Measurements from ENCODE around the gene PDSS2. TPM values are rescaled to one million over a fixed set of nuclear protein-coding genes. Genes with fewer than 3 reads are reported as not detected.
"Not testable (repeated sequence)": the region's sequence is repeated elsewhere in the genome, so short reads cannot be mapped to it uniquely, and the experiment has no call there.

PDSS2 gene
- total RNA-seq, 1 donor from 2014 or later: 13.1 TPM

DNA sequence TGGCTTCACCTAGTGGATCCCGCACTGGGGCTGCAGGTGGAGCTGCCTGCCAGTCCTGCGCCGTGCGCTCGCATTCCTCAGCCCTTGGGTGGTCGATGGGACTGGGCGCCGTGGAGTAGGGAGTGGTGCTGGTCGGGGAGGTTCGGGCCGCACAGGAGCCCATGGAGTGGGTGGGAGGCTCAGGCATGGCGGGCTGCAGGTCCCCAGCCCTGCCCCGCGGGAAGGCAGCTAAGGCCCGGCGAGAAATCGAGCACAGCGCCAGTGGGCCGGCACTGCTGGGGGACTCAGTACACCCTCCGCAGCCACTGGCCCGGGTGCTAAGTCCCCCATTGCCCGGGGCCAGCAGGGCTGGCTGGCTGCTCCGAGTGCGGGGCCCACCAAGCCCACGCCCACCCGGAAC is 95.2 kb downstream of the PDSS2 start:
- intact Hi-C loops (cut with micrococcal nuclease): not testable (repeated sequence)

DNA sequence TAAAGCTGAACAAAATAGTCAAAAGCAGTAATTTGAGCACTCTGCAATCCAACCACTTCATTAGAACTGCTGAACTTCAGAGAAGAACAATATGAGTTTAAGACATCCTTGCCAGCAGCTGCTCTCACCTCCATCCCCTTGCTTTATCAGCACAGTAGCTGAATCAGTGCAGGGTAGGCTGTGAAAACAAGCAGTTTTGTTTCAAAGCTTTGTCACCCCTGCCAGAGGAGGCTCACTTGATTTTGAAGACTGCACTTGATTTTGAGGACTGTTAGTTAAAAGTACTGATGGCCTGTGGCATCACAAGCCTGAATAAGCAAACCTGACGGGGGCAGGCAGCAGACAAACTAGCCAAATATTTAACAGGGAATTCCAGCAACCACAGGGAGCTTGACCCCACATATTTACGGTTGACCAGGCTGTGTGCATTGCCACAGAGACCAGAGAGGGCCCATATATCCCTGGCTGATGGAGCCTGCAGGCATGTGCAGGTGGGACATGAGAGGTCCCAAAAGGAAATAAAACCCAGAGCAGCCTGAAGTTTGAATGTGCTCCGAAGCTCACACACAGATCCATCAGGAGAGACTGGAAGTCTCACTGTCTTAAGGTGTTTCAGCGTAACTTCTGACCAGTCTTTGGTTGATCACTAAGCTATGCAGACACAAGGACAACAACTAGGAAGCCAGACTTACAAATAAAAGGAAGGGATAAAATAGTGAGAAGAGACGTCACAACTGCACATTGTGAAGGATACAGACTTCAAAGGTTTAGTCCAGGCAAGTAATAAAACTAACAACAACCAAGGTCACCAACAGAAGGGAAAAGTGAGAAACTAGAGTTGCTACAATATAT is 97.4 kb downstream of the PDSS2 start:
- intact Hi-C loops (cut with micrococcal nuclease): no loop called here

DNA sequence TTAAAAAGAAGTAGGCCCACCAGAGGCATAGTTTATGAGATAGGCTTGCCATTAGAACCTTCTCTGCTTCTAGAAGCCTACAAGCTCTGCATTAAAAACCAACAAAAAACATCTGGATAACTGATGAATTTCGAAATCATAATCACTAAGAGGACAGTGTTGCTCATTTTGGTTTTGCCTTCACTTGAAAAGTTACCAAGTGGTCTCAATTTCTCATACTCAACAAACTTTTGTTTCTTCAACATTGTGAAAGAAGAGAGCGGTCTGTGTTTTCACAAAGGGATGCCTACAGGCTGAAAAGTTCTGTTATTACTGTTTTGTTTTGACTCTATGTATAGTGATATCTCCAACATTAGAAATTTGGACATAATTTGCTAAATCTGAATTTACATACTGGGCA is 98.9 kb downstream of the PDSS2 start:
- intact Hi-C loops (cut with micrococcal nuclease): no loop called here

DNA sequence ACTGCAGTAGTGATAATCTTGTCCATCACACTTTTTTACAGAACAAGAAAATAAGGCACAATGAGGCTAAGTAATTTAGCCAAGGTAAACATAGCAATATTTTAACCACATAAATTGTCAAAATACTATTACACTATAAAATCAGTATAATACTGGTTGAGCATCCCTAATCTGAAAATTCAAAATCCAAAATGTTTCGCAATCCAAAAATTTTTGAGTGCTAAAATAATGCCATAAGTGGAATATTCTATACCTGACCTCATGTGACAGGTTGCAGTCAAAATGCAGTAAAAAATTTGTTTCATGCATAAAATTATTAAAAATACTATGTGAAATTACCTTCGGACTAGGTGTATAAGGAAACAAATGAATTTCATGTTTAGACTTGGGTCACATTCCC is 101.5 kb downstream of the PDSS2 start:
- intact Hi-C loops (cut with micrococcal nuclease): no loop called here

DNA sequence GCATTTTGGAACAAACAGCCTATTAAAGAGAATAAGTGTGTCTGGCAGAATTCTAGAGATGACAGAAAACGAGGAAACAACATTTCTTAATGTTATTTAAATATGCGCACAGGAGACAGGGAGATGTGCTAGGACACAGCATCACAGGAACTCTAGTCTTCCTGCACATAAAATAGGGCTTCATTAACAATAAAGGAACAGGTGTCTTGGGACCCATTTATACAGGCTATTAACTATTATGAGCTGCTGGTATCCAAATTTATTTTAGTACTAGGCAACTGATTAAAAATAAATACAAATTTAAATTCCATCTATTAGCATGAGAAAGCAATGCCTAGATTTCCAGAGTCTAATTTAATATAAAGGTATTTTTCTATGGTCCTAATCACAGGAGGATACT is 102.3 kb downstream of the PDSS2 start:
- intact Hi-C loops (cut with micrococcal nuclease): no loop called here

DNA sequence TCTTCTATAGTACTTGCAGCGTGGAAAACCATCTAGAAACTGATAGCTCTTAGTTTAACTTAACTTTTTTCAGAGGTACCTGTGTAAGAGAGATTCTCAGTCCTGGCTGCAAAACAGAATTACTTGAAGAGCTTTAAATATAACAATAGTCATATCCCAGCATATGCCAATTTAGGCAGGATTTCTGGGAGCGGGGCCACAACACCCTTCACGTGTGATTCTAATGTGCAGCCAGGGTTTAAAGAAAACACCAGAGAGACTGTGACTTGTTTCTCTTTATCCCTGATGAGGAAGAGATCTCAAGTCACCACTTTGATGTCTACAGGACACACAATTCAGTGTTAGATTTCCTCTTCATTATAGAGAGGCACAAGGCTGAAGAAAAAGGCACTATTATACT is 103.7 kb downstream of the PDSS2 start:
- intact Hi-C loops (cut with micrococcal nuclease): no loop called here

DNA sequence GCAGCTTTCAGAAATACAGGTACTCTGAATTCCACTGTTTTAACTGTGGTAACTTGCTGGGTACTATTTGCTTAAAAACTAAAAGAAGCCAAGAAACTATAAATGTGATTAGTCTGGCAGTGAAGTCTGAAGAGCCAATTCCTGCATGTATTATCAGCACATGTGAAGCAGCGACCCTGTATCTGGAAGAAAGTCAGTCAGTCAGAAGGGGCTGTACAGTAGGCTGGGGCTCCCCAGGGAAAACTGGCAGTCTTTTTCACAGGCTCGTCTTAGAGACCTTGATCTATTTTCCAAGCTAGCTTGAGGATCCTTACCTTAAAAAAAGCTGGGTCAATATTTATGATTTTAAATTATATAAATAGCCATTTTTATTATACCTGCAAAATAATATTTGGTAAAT is 104.9 kb downstream of the PDSS2 start:
- intact Hi-C loops (cut with micrococcal nuclease): no loop called here

DNA sequence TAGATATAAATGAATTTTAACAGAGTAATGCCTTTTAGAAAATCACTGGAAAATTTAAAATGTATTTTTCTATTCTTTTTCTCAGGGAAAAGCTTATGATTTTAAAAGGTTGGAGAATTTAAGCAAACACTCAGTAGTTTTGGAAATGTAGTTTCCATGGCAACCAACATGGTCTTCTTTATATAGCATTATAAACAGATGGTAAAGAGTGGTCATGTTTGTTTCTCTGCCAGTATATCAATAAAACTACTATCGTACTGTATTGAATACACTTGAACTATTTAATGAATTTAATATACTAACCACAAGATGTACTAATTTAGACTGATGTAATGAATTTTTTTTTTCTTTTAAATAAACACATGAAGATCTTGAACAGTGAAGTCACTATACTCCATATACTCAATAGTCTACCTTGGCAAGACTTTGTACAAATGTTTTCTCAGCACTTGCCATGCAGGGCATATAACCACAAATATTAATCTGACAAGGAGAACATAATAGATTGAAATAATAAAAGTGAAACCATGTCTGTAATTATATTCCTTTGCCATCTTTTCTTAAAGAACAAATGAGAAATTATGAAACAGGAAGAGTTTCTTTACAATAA is 105.5 kb downstream of the PDSS2 start:
- intact Hi-C loops (cut with micrococcal nuclease): no loop called here

DNA sequence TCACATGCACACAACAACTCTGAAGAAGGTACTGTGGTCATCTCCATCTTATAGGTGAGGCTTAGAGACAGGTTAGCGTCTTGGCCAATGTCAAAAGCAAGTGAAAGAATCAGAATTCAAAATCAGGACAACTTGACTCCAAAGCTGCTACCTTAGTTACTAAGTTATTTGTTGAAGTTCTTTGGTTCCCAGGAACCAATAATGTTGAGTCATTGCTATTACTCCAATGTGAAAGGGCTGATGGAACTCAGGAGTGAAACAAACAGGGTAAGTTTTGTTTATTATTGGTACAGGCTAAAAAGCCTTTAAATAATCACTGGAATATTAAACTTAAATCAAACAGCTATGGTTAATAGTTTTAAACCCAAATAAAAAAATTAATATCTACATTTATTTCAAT is 111.1 kb downstream of the PDSS2 start:
- intact Hi-C loops (cut with micrococcal nuclease): no loop called here

DNA sequence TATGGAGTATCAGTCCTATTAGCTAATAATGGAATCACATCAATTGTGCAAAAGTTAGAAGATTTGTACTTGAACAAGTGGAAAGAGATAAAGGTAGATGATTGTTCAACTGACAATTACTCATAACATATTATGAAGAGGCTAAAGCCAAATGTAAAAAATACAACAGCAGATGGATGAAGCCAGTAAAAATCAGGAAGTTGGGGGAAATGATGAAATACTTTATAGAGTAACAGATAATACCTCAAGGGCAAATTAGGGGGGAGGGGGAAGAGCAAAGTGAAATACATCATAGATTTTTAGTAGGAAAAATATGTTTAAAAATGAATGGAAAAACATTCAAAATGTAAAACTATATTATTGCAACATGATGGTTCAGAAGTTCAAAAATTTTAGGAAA is 114.0 kb downstream of the PDSS2 start:
- intact Hi-C loops (cut with micrococcal nuclease): no loop called here

DNA sequence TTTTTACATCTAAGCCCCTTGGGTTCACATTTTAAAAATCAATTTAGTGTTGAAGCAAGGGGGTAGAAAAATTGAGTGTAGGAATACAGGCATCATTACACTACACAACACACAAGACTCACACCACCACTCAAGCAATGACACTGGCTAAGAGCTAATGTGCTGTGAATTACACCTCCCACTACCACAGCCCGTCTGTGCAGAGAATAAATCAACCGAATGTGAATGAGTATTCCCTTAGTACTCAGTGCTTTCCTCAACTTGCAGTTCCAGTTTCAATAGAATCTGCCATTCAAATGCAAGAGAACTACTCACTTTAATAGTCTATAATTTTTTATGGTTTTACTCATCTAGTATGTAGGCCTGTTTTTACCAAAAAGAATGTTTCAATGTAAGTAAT is 114.4 kb downstream of the PDSS2 start:
- intact Hi-C loops (cut with micrococcal nuclease): no loop called here

DNA sequence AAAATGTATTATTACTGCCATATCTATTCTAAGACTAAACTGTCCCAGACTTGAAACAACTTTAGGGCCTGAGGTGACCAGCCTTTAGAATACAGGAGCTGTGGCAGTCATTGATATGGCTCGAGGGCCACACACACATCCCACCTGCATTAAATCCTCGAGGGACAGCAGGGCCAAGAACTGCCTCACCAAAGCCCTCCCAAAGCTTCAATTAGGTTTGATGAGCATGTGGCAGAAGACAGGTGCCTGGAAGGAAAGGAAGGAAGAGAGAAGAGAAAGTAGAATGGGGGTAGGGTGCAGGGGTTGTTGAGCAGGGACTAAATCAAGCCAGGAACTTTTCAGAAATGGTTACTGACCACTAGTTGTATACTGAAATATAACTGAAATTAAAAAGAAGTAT is 115.0 kb downstream of the PDSS2 start:
- intact Hi-C loops (cut with micrococcal nuclease): no loop called here

DNA sequence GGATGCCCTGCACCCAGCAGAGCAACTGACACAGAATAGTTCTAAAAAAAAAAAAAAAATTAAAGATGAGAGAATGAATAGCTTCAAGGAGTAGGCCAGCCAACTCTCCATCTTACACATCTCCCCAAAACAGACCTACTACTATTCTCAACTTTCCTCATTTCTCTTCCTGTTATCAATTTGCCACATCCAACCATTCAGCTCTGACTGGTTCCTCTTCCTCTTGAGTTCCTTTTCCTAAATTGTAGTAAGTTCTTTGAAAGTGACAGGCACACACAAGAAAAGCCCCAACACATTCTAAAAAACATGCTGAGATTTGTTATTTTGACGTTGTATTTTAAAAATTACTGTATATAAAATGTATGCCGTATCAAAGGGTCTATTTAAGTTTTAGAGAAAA is 117.2 kb downstream of the PDSS2 start:
- intact Hi-C loops (cut with micrococcal nuclease): no loop called here

DNA sequence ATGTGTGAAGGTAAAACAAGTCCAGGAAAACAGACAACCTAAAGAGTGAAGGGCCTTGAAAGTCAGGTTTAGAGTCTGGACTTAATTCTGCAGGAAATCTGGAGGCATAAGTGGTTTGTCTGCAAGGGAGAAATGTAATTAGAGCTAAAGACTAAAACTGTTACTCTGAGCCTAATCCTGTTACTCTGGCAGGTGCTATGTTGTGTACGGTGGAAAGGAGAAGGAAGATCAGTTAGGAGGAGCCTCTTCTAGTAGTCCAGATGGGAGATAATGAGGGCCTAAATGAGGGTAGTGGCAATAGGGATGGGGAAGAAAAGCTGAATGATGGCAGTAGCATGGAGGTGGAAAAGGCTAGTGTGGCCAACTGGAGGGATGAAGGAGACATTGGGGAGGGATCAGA is 118.5 kb downstream of the PDSS2 start:
- intact Hi-C loops (cut with micrococcal nuclease): no loop called here

DNA sequence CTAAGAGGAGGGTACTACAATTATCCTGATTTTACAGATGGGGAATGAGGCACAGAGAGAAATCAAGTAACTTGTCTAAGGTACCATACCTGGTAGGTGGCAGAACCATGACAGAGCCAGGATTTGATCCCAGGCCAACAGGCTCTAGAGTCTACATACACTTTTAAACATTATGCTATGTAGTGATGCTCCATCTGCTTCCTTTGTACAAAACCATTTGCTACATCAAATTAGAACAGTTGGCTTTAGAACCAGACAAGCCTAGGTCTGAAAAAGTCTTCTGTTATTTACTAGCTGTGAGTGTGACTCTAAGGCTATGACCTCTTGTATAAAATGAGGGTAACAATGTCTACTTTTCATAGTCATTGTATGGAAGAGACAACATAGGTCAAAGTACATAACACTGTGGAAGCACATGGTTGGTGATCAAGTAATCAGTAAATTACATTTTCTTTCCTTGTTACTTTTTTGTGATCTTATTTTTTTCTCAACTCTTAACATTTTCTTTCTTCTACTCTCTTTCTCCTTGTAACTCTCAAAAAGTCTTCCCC is 122.1 kb downstream of the PDSS2 start:
- intact Hi-C loops (cut with micrococcal nuclease): no loop called here

DNA sequence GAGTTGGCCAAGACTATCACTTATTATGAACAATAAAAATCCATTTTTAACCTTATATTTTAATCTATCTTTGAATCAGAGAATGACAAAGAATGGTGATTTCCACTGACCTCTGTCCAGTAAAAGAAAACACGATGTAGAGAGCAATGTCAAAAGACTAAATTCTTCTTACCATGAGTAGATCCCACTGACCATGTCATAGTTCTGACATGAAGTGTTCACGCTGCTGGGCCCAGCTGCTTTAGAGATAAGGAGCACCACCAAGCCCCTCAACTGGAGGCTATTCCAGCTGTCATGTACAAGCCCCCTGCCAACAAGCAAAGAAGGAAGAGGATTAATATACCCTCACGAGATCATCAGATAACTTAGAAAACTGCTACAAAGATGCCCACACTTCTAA is 125.3 kb downstream of the PDSS2 start:
- intact Hi-C loops (cut with micrococcal nuclease): no loop called here

DNA sequence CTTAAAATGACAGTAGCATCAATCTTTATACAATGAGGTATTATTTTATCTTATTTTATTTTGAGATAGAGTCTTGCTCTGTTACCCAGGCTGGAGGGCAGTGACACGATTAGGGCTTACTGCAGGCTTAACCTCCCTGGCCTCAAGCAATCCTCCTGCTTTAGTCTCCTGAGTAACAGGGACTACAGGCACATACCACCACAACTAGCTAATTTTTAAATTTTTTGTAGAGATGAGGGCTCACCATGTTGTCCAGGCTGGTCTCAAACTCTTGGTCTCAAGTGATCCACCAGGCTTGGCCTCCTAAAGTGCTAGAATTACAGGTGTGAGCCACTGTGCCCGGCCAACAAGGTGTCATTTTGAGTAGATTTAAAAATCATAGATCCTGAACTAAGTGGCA is 125.9 kb downstream of the PDSS2 start:
- intact Hi-C loops (cut with micrococcal nuclease): no loop called here

DNA sequence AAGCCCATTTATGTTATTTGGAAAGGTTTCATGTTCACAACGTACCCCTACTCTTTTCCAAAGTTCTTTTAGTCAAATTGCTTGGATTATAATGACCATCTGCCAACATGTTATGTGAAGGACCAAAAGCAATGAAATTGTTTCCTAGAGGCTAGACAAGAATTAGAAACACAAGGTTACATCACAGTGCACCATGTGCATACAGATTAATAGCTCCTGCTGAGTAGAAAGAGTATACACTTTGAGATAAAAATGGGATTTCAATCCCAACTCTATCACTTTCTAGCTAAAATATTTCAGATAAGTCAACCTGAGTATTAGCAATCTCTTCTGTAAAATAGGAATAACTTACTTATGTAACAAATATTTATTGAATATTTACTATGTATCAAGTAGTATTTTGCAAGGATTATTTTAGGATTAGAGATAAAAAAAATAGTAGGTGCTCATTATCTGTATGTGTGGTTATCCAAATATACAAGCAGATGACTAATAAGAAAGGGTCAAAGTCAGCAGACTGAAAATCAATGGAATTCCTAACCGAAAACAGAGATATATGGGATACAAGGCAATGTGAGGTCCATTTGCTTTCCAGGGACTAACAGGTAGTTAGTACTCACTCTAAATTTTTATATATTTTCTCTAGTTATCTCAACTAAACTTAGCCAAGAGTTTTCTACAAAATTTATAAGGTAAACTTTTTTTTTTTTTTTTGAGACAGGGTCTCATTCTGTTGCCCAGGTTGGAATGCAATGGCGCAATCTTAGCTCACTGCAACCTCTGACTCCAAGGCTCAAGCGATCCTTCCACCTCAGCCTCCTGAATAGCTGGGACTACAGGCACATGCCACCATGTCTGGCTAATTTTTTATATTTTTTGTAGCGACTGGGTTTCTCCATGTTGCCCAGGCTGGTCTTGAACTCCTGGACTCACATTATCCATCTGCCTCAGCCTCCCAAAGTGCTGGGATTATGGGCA is 127.7 kb downstream of the PDSS2 start:
- intact Hi-C loops (cut with micrococcal nuclease): no loop called here

DNA sequence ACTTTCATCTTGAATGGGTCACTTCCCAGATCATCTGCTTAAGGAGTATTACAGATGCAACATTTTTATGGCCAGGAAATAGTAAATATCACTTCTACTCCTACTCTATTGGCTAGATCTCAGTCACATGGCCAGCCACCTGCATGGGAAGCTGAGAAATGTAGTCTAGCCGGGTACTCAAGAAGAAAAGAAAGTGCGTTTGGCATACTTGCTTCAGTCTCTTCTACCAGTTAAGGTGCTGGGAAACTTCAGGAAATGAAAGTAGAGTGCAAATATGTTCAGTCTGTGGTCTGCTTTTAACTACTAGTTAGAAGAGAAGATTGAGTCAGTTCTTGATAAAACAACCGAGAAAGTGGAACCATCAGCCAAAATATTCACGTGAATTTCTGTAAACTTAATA is 129.2 kb downstream of the PDSS2 start:
- intact Hi-C loops (cut with micrococcal nuclease): no loop called here

DNA sequence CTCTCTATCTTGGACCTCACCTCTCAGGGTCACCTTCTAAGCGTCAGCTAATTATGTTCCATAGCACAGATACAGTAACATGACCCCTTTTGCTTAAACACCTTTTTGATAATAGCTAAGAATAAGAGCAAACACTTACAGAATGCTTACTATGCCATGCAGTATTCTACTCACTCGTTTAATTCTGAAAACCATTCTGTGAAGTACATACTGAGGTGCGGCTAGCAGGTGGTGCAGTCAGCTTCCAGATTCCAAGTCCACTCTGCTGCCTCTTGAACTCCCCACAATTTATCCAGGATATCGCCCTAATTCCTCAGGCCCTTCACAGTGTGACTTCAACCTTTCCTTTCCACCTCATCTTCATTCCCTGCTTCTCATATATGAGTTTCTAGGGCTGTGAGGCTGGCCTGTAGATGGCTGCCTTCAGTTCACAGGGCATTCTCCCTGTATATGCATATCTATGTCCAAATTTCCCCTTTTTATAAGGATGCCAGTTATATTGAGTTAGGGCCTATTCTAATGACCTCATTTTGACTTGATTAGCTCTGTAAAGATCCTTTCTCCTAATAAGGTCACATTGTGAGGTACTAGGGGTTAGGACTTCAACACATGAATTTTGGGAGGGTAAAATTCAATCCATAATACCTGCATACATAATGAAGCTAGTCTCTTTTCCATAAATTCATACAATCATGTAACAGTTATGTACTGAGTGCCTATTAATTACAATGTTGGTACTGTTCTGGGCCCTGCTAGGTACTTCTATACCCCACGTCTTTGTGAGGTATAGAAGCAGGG is 130.1 kb downstream of the PDSS2 start:
- intact Hi-C loops (cut with micrococcal nuclease): loop anchor here (10.0 kb wide), 1 partner anchor 346 kb away; no protein-coding TSS in a partner anchor

DNA sequence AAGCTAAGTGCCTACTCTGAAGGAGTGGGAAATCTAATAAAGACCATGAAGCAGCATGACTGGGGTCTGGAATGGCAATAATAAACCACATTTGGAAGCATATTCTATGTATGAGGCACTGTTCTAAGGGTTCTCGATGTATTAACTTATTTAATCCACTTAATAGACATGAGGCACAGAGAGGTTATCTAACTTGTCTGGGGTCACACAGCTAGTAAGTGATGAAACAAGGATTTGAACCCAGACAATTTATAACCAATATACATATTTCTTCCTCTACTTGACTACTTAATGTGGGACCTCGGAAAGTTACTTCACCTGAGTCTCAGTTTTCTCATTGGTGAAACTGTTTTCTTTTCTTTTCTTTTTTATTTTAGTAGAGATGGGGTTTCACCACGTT is 131.3 kb downstream of the PDSS2 start:
- intact Hi-C loops (cut with micrococcal nuclease): loop anchor here (10.0 kb wide), 1 partner anchor 347 kb away; no protein-coding TSS in a partner anchor

All from T-helper 2 cell treated with Interferon-gamma antibody and Interleukin-4, amounts not matched to agents 100 ng/mL and 5 ng/mL, for 36 hours (primary cell).